Activated T-cell treated with anti-CD3 and anti-CD28 coated beads for 24 hours (primary cell): Measurements from ENCODE around the gene RXFP4.
"Not testable (repeated sequence)": the region's sequence is repeated elsewhere in the genome, so short reads cannot be mapped to it uniquely, and the experiment has no call there.

Source experiments
- DNase-seq: peaks from one replicate; pipeline ENCODE4 v3.0.0-alpha.2; 2020; ENCODE audit warnings: low read depth

RXFP4 gene

DNA sequence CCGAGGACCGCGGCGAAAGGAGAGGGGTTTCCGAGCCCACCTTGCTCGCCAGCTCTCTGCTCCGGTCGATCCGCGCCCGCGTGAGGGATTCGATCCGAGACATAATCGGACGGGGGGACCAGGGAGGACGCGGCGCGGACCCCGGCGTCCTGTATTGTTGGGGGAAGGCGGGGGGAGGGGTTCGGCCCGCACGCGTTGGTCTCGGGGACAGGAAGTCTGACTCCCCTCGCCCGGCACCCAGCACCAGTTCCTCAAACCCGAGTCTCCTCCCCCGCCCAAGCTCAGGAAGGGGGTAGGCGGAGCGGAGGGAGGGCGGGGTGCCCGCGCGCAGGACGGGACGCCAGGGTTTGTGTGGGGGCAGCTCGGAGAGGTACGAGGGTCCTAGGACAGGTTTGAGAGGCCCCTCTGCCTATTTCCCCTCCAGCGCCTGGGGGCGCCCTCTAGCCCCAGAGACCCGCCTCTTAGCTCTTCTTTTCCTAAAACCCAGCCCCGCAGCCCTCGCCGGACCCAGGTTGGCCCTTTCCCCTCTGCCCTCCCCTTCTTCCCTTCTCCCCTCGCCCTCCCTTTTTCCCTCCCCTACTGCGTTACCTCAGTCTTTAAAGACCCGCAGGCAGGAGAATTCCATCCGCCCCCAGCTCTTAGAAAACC is 37.0 kb downstream of the RXFP4 start, which contains the start of gene ARHGEF2:
Gene ARHGEF2 (minus strand): TSS at position 223 of the 648 bp plus-strand sequence. CDS start 120 bp downstream, at position 103.
- DNase-seq: peak; percentile 76

GRCh38 chr1:155978973-155979429 is 37.6 kb downstream of the RXFP4 start:
- no peak for DNase-seq

DNA sequence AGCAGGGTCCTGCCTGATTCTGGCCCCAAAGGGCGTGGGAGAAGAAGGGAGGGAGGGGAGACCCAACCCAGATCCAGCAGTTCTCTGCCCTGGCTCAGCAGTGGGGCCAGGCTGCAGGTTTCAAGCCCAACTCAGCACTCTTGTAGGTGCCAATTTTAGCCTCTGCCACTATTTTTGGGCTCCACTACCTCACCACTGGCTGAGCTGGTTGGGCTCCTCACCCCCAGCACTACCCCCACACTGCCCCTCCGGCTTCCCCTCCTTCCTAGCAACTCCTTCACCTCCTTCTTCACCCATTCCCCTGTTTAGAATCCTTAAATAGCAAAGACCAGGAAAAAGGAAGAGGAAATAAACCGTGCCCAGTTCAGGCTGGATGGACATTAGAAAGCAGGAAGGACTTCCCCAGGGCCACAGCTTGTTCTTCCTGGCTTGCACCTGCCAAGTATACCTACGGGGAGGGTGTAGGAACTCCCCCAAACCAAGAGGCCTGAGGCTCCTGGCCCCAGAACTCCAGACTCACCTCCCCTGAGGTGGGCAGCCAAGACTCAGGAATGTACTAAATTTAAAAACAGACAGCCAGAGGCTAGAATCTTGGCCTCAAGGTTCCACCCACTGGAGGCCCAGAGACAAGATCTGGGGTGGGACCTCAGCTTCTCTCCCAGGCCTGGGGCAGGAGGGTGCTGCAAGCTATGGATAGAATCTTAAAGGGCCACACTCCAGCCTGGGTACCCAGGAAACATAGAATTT is 38.3 kb downstream of the RXFP4 start:
- no peak for DNase-seq

DNA sequence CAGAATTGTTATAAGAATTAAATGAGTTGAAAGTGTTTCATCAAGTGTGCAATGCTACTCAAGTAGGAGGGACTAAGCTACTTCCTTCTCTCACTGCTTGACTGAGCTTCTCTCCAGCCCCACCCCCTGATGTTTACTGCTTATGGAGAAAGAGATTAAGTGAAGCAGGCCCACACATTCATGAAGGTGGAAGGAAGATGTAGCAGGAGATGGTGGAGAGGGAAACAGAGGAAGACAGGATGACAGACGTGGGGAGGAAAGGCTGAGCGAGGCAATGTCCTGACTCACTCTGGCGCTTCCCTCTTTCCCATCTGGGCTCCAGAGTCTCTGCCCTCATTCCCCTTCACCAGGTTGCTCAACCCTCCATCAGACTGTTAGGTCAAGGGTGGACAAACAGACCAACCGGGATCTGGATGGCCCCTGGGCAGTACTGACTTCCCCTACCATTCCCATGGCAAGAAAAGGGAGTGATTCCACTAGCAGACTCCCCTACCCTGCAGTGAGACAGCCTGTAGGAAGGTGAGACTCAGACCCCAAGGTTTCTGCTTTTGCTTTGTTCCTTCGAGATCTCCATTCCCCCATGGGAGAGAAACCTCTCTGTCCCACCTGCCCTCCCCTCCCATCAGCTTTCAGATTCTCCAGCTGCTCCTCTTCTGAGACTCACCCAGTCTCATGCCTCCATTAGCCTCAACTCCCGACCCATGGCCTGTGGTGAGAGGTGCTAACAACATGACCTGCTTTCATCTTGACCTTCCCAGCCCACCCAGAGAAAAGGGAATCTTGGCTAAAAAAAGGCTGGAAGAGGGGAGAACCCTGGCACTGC is 40.0 kb downstream of the RXFP4 start:
- DNase-seq: no peak

GRCh38 chr1:155982106-155982505 is 40.7 kb downstream of the RXFP4 start:
- DNase-seq: no peak

GRCh38 chr1:155983191-155984024 is 42.0 kb downstream of the RXFP4 start:
- no peak for DNase-seq

DNA sequence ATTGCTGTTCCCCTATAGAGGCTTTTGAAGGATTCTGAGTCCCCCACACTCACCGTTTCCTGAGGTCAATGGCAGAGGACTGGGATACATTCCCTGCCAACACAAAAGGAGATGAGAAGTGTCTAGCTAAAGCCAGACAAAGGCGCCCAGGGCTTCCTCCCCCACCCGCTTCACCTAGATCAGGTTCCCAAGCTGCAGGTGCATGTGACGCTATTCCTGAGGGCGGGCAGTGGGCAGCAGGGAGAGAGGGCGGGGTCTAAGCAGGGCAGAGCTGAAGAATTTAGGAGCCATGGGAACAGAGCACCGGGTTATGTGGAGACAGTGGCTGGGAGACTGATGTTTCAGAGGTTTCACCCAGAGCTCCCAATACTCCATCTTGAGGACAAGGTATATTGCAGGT is 42.9 kb downstream of the RXFP4 start:
- no peak for DNase-seq

DNA sequence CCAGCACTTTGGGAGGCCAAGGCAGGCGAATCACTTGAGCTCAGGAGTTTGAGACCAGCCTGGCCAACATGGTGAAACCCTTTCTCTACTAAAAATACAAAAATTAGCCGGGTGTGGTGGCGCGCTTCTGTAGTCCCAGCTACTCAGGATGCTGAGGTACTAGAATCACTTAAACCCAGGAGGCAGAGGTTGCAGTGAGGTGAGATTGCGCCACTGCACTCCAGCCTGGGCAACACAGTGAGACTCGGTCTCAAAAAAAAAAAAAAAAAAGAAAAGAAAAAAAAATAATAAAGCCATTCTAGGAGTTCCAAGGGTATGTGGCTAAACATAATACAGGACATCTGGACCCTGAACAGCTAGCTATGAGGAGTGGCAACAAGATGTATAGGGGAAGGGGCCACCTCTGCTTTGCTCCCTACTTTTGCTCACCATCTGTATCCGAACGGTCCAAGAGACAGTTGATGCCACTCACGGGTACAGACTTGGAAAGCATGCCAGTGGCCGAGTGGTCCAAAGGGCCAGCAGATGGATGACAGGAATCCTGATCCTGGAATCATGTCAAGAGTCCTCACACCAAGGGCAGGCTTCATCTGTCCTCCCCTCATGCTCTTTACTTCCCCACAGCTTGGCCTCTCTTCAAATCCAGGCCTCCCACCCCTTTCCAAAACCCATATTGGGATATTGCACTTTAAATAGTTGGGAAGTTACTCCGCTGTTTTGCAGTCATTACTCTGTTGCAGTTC is 43.6 kb downstream of the RXFP4 start:
- not testable (repeated sequence) for DNase-seq

- peak; percentile 64 for DNase-seq
Measured at GRCh38 chr1:155989242-155990004, 48.0 kb downstream of the RXFP4 start.

DNA sequence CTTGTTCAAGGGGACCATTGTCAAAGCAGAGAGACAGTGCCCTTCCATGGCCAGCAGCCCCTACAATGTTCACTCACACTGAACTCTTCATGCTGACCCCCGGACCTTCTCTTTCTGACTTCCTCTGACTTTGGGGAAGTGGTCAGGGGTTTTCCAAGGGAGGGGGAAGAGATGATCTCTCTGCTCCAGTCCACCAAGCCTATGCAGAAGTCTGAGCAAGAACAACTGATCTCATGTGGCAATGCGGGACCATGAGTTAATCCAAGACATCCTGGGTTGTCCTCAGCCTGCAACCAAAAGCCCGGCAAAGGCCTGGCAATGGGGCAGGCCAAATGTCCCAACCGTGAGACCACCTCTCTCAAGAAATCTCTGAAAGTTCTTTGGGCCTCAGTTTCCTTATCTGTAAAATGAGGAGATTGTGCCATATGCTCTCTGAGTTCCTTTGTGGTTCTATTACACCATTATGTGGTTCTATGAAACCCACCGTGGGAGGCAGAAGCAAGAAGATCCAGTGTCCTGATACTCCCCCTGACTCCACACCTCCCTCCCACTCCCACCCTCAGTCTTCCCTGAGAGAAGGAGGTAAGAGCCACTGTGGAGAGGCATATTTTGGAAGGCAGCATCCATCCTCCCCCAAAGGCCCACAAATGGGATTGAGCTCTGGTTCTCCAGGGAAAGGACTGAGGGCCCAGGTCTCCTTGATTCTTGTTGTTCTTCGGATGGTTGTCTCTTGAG is 48.7 kb downstream of the RXFP4 start:
- no peak for DNase-seq
